Measurements from ENCODE around the gene MDN1.

MDN1 gene

GRCh38 chr6:89807581-89807980 is 12.0 kb downstream of the MDN1 start:
- H3K27ac ChIP-seq, result no peak overlapping the region
- no peak for TF ChIP-seq CTCF (conservative IDR thresholded peaks at IDR 0.05)
- TF ChIP-seq ZFX (IDR thresholded peaks at IDR 0.05), result no peak

GRCh38 chr6:89805814-89806371 is 13.7 kb downstream of the MDN1 start:
- TF ChIP-seq CTCF (conservative IDR thresholded peaks at IDR 0.05), result no peak
- TF ChIP-seq ZFX (IDR thresholded peaks at IDR 0.05), result no peak
- no peak overlapping the region for H3K27ac ChIP-seq

GRCh38 chr6:89803271-89803670 is 16.3 kb downstream of the MDN1 start:
- H3K27ac ChIP-seq, result no peak overlapping the region
- TF ChIP-seq ZFX (IDR thresholded peaks at IDR 0.05) (no peak), CTCF (conservative IDR thresholded peaks at IDR 0.05) (no peak)

GRCh38 chr6:89799756-89800155 is 19.8 kb downstream of the MDN1 start:
- TF ChIP-seq CTCF (conservative IDR thresholded peaks at IDR 0.05), result no peak
- no peak for TF ChIP-seq ZFX (IDR thresholded peaks at IDR 0.05)

GRCh38 chr6:89799096-89799495 is 20.5 kb downstream of the MDN1 start:
- TF ChIP-seq ZFX (IDR thresholded peaks at IDR 0.05), result no peak
- no peak for TF ChIP-seq CTCF (conservative IDR thresholded peaks at IDR 0.05)
- H3K27ac ChIP-seq, result no peak overlapping the region

More at GRCh38 chr6:89799756-89800155, 19.8 kb downstream of the MDN1 start:
- H3K27ac ChIP-seq, result no peak overlapping the region

GRCh38 chr6:89797317-89797716 is 22.3 kb downstream of the MDN1 start:
- TF ChIP-seq ZFX (IDR thresholded peaks at IDR 0.05) (no peak), CTCF (conservative IDR thresholded peaks at IDR 0.05) (no peak)
- H3K27ac ChIP-seq, result no peak overlapping the region

GRCh38 chr6:89794324-89794723 is 25.3 kb downstream of the MDN1 start:
- TF ChIP-seq CTCF (conservative IDR thresholded peaks at IDR 0.05), result no peak
- TF ChIP-seq ZFX (IDR thresholded peaks at IDR 0.05), result no peak
- H3K27ac ChIP-seq, result no peak overlapping the region

Measured in C4-2B (cell line).